ENCODE data around the gene MS4A6A. TPM values are rescaled to one million over a fixed set of nuclear protein-coding genes. Genes with fewer than 3 reads are reported as not detected.
"Not testable (repeated sequence)": the region's sequence is repeated elsewhere in the genome, so short reads cannot be mapped to it uniquely, and the experiment has no call there.

MS4A6A gene
- total and polyA plus RNA-seq, 2 donors (not counting 3 experiments of a cell fraction or from before 2014, with no cell fraction given), result 2.7 to 5.0 TPM

DNA sequence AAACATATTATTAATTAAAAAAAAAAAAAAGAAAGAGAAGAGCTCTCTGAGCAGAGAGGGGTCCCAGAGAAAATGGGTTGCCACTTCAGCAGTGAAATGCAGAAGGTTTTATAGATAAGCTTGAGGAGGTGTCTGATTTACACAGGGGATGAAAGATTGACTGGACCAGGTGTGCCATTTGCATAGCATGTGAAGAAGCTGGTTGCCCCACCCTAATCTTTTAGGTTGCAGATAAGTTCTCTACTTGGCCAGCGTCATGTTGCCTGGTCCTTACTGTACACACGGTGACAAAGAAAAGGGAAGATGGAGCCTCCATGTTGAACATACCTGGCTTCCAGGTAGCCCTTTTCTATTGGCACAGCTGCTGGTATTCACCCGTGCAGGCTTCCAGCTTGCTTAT lies 53.0 kb downstream of the MS4A6A start:
- peaks cover 18% of the 10 kb centered on the region for H3K4me1 ChIP-seq (ENCODE audit: control insufficient read depth, extremely low read depth, insufficient read depth, low read length)
- no peaks in the 10 kb centered on the region for H3K79me2 ChIP-seq (ENCODE audit: control insufficient read depth, insufficient read depth, low read length)
- ChIA-PET POLR2A (no interaction called here), CTCF (interaction anchor here (0.6 to 1.1 kb wide), 6 partner anchors 11 to 994 kb away, joined by 3 to 4 read pairs (median 3); no protein-coding TSS in a partner anchor)
- intact Hi-C loops (cut with micrococcal nuclease), result loop anchor here (1.0 kb wide), 4 partner anchors 39 to 312 kb away; no protein-coding TSS in a partner anchor
- DNase-seq (ENCODE audit: low read depth, low spot score) (no peak), FAIRE-seq (no peak)
- no peak overlapping the region for H3K9ac ChIP-seq (replicated peaks; ENCODE audit: extremely low read depth, insufficient read depth, low read length)
- H3K9me1 ChIP-seq (replicated peaks; ENCODE audit: control insufficient read depth, extremely low read depth, insufficient read depth, low read length), result no peaks in the 10 kb centered on the region
- H3K27me3 ChIP-seq (ENCODE audit: control insufficient read depth in 2 of 2, insufficient read depth in 2 of 2, low read length in 2 of 2), result no peaks in the 10 kb centered on the region
- H2AFZ ChIP-seq (ENCODE audit: low read depth, low read length), result no peak overlapping the region
- H3K36me3 ChIP-seq (ENCODE audit: control insufficient read depth in 2 of 2, extremely low read depth in 1 of 2, insufficient read depth in 2 of 2, low read length in 2 of 2), result no peaks in the 10 kb centered on the region
- no peak overlapping the region for H3K27ac ChIP-seq (ENCODE audit: insufficient read depth, low read depth, low read length)
- no peaks in the 10 kb centered on the region for H3K9me3 ChIP-seq (replicated peaks; ENCODE audit: control insufficient read depth, insufficient read depth, low read length)
- BruUV-seq (replicated peaks), result no TSS peak
- H3K4me3 ChIP-seq (replicated peaks in 1 of 3; ENCODE audit: insufficient read depth in 1 of 3, low read depth in 1 of 3, low read length in 3 of 3), result no peak overlapping the region
- no peaks in the 10 kb centered on the region for H4K20me1 ChIP-seq (replicated peaks; ENCODE audit: control insufficient read depth, extremely low read depth, insufficient read depth, low read length)
- no peak overlapping the region for H3K4me2 ChIP-seq (ENCODE audit: insufficient read depth, low read length)
- dilution Hi-C loops (cut with MboI; ENCODE audit: extremely low pct_ligation_motif_present, low sequenced_read_pairs), result no loop called here
- no peak for TF ChIP-seq MYC (IDR thresholded peaks at IDR 0.05; ENCODE audit: low read depth, low read length)
- no peak for TF ChIP-seq JUN (IDR thresholded peaks at IDR 0.05; ENCODE audit: borderline replicate concordance, insufficient read depth, insufficient read length, low read depth)
- no peak for TF ChIP-seq FOS (IDR thresholded peaks at IDR 0.05; ENCODE audit: borderline replicate concordance, insufficient read depth, low read length)
- TF ChIP-seq, protein P1, sequence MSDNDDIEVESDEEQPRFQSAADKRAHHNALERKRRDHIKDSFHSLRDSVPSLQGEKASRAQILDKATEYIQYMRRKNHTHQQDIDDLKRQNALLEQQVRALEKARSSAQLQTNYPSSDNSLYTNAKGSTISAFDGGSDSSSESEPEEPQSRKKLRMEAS (IDR thresholded peaks at IDR 0.05; ENCODE audit: insufficient read depth, insufficient read length), result no peak
- TF ChIP-seq EZH2 (IDR thresholded peaks at IDR 0.05; ENCODE audit: borderline replicate concordance, low read depth, low read length, severe bottlenecking), result no peak
- TF ChIP-seq GATA2 (IDR thresholded peaks at IDR 0.05; ENCODE audit: insufficient read depth, insufficient read length, low read depth, low read length), result no peak
- TF ChIP-seq POLR2A (IDR thresholded peaks at IDR 0.05; ENCODE audit: low read depth, low read length), result no peak
- no peak for TF ChIP-seq POLR2AphosphoS5 (IDR thresholded peaks at IDR 0.05; ENCODE audit: insufficient read depth, low read depth, low read length)
- TF ChIP-seq, protein P2, sequence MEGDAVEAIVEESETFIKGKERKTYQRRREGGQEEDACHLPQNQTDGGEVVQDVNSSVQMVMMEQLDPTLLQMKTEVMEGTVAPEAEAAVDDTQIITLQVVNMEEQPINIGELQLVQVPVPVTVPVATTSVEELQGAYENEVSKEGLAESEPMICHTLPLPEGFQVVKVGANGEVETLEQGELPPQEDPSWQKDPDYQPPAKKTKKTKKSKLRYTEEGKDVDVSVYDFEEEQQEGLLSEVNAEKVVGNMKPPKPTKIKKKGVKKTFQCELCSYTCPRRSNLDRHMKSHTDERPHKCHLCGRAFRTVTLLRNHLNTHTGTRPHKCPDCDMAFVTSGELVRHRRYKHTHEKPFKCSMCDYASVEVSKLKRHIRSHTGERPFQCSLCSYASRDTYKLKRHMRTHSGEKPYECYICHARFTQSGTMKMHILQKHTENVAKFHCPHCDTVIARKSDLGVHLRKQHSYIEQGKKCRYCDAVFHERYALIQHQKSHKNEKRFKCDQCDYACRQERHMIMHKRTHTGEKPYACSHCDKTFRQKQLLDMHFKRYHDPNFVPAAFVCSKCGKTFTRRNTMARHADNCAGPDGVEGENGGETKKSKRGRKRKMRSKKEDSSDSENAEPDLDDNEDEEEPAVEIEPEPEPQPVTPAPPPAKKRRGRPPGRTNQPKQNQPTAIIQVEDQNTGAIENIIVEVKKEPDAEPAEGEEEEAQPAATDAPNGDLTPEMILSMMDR (IDR thresholded peaks at IDR 0.05; ENCODE audit: extremely low read depth in 1 of 2, insufficient read depth in 1 of 2, low read depth in 1 of 2, low read length in 2 of 2), result no peak

DNA sequence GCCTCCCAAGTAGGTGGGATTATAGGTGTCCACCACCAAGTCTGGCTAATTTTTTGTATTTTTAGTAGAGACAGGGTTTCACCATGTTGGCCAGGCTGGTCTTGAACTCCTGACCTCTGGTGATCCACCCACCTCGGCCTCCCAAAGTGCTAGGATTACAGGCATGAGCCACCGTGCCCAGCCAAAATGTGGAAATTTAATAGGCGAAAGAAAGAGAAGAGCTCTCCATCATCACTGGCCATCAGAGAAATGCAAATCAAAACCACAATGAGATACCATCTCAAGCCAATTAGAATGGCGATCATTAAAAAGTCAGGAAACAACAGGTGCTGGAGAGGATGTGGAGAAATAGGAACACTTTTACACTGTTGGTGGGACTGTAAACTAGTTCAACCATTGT lies 54.0 kb downstream of the MS4A6A start:
- DNase-seq (ENCODE audit: low read depth, low spot score); H3K27me3 ChIP-seq (ENCODE audit: control insufficient read depth in 2 of 2, insufficient read depth in 2 of 2, low read length in 2 of 2); H3K4me2 ChIP-seq (ENCODE audit: insufficient read depth, low read length); H4K20me1 ChIP-seq (replicated peaks; ENCODE audit: control insufficient read depth, extremely low read depth, insufficient read depth, low read length); intact Hi-C loops (cut with micrococcal nuclease); H3K79me2 ChIP-seq (ENCODE audit: control insufficient read depth, insufficient read depth, low read length); H3K4me3 ChIP-seq (replicated peaks in 1 of 3; ENCODE audit: insufficient read depth in 1 of 3, low read depth in 1 of 3, low read length in 3 of 3); H3K36me3 ChIP-seq (ENCODE audit: control insufficient read depth in 2 of 2, extremely low read depth in 1 of 2, insufficient read depth in 2 of 2, low read length in 2 of 2); dilution Hi-C loops (cut with MboI; ENCODE audit: extremely low pct_ligation_motif_present, low sequenced_read_pairs); H3K9me3 ChIP-seq (replicated peaks; ENCODE audit: control insufficient read depth, insufficient read depth, low read length); POLR2A ChIA-PET; CTCF ChIA-PET; H3K9me1 ChIP-seq (replicated peaks; ENCODE audit: control insufficient read depth, extremely low read depth, insufficient read depth, low read length); BruUV-seq (replicated peaks); H3K9ac ChIP-seq (replicated peaks; ENCODE audit: extremely low read depth, insufficient read depth, low read length); H3K27ac ChIP-seq (ENCODE audit: insufficient read depth, low read depth, low read length); FAIRE-seq; H2AFZ ChIP-seq (ENCODE audit: low read depth, low read length): not testable (repeated sequence)
- peaks cover 24% of the 10 kb centered on the region for H3K4me1 ChIP-seq (ENCODE audit: control insufficient read depth, extremely low read depth, insufficient read depth, low read length)

Data from endothelial cell of umbilical vein (primary cell).